ENCODE data around the gene MB.

MB gene

DNA sequence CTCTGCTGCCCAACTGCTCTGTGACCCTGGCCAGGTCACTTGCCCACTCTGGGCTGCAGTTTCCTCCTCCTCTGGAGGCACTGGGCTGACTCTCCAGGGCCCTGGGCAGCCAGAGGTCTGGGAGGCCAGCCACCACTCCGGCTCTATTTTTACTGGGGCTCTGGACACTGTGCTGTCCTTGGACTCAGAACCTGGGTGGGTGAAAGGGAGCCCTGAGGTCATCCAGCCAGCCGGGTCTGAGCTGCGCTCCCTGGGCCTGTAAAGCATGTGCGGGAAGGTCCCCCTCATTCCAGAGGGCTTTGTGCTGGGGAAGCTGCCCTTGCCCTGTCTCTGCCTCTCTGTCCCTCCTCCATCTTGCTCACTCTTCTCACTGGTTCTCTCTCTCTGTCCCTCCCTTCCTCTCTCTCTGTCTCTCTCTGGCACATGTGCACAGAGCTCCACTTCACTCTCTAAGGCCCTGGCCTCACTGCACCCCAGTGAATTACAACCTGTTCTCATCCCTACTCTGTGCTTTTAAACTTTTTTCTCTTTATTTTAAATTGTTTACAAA is 24.6 kb downstream of the MB start:
- DNase-seq = no peak

DNA sequence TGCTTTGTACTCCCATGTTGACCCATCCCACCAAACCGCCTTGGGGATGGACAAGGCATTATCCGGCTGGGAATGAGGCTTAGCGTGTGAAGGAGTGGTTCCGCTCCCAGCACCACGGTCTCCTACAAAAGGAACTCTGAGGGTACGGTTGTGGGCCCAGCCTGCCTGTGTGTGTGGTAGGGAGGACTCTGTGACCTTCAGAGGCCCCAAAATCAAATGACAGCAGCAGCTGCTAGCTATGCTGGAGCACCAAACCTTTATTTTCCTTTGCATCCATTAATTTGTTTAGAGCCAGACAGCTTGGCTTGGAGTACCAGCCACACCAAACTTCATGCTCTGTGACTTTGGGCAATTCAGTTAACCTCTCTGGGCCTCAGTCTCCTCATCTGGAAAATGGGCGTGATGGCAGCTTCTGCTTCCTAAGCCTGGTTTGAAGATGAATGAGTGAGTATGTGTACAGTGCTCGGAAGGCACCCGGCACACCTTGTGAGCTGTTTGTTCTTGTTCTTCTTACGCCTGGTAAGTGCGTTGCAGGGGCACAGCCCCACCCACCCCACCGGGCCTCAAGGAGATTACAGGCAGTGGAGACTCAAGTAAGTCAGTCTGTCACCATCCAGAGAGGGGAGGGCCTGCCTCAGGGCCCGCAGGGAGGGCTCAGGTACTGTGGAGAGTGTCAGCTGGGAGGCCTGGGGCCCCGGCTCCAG is 25.3 kb downstream of the MB start:
- no peak for DNase-seq

DNA sequence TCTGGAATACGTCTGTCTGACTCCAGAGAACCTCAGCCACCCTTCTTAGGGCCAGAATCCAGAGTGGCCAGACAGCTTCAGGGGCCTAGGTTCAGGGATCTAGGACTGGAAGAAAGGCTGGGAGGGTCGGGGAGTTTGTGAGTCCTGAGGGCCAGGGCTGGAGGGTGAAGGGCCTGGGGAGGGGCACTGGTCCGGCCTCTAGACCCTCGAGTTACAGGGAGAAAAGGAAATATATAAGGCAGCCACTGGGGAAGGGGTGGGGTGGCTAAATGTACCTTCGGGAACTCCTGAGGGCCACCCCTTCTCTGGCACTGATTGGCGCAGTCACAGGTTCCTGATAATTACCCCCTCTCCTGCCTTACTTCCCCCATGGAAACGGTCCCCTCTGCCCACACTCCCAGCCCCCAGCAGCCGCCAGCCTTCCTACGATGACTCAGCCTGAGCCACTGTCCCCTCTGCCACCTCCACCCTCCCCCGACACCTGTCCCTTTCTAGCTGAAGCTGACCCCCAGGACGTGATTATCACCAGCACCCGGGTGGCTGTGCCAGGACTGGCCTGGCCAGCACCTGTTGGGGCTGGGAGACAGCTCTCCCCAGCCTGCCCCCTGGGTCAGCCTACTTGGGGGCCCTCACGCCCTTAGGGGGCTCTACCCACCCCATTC is 26.4 kb downstream of the MB start:
- no peak for DNase-seq

DNA sequence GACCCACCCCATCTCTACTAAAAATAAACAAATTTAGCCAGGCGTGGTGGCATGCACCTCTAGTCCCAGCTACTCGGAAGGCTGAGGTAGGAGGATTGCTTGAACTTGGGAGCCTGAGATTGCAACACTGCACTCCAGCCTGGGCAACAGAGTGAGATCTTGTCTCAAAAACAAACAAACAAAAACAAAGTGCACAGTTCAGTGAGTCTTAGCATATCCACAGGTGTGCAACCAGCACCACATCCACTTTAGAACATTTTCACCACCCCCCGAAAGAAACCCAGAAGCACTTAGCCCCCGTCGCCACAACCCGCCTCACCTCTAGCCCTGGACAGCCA is 27.4 kb downstream of the MB start:
- no peak for DNase-seq

DNA sequence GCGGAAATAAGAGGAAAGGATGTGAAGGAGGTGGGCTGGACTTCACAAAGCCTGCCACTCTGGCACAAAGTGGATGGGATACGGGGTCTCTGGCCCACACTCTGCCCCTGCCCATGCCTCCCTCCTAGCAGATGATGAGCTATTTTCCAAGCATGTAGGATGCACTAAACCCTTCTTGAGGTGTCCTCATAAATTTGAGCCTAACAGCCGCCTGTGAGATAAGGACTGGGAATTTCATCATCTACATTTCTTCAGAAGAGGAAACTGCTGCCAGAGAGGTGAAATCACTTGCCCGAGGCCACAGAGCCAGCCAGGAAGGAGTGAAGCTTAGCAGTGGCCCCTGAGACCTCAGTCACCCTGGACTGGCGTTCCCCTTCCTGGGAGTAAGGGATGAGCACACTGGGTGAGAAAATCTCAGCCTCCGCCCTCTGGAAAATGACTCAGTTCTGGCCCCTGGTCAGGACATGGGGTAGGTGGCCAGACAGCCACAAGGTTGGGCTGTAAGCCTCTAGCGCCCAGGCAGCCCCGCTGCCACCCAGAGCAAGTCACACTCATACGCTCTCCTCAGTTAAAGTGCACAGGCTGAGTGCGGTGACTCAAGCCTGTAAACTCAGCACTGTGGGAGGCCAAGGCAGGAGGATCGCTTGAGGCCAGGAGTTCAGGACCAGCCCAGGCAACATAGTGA is 27.9 kb downstream of the MB start:
- DNase-seq = no peak

DNA sequence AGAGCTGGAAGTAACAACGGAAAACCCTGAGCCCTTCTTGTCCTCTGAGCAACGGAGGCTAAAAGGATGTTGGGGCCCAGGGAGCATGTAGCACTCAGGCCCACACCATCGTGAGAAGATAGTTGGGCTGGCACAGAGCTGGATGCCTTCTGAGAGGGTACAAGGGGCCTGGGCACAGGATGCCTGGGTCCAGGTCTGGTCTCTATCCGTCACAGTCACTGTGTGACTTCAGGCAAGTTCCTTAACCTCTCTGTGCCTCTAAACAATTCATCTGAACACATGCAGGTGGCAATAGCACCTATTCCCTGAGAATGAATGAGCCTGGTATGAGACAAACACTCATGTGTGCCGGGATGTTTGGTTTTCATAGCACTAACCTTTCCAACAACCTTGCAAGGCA is 29.2 kb downstream of the MB start:
- no peak for DNase-seq

DNA sequence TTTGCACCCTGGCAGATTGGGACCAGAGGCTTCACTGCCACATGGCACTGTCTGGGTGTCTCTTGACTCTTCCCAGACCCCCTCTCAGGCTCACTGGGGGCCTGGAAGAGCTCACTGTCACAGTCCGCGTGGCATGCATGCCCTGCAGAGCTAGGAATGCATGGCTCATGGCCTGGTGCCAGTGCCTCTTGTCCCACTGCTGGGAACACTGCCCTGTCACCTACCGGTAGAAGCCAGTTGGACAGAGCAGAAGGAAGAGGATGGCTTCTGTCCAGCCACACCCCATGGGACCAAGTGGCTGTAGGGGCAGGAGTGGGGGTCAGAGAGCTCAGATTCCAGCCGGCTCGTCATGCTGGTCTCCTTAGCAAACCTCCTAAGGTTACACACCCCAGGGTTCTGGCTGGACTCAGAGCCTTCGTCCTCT is 29.7 kb downstream of the MB start:
- no peak for DNase-seq

DNA sequence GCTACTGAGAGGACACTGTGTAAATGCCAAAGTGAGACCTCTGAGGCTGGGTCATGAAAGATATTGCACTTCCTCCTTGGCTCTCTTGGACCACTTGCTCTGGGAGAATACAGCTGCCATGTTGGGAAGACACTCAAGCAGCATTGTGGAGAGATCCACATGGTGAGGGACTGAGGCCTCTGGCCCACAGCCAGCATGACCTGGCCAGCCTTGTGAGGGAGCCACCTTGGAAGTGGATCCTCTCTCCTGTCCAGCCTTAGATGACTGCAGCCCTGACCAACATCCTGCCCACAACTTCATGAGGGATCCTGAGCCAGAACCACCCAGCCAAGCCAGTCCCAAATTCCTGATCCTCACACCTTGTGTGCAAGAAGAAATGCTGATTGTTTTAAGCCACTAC is 30.4 kb downstream of the MB start:
- no peak for DNase-seq

DNA sequence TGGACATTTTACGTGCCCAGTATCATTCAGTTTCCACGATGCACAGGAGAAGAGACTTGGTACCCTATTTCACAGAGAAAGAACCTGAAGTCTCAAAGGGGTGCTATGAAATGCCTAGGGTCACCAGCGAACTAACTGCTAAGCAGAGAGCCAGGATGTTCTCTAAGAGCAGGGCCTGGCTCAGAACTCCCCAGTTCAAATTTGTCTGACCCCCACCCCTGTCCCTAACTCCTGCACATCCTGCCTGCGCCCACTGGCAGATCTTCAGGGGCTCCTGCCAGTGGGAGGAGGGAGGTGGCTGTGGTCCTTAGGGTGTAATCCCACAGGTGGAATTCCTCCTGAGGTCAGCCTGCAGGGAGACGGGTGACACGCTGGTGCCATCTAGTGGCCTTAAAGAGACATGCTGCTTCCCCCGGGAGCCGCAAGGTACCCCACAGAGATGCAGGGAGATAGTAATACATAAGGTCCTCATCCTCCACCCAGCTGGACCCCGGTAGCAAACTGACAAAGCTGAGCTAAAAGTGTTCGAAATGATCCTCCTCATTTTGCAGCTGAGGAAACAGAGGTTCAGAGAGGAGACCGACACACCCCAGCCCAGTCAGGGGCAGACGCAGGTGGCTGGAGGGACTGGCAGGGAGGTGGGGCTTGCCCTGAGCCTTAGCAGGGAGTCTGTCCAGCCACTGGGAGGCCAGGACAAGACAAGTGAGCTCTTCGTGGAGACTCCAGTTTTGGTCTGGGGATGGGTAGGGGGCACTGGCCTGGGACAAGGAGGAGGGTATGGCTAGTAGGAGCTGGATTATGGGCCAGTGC is 34.1 kb downstream of the MB start:
- peak; percentile 30 for DNase-seq

DNA sequence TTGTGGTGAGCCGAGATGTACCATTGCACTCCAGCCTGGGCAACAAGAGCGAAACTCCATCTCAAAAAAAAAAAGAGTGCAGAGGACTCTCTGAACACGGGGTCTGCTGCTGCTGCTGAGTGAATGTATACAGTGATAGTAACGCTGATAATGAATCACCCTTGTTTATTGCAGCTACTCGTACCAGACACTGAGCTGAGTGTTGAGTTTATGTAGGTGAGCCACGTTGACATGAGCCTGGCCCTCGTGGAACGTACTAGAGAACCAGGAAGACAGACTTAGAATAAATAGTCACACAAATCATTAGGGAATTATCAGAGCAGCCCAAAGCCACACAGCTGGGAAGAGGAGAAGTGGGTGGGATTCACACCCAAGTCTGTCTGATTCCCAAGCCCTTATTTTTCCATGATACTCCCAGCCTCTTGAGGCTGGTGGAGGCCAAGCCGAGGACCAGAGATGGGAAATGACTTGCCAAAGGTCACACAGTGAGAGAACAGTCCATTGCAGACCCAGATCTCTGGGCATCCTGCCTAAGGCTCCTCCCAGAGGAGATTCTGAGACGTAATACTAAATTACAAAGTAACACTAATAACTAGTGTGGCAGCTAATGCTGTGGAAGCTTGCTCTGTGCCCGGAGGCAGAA is 34.8 kb downstream of the MB start:
- no peak for DNase-seq

DNA sequence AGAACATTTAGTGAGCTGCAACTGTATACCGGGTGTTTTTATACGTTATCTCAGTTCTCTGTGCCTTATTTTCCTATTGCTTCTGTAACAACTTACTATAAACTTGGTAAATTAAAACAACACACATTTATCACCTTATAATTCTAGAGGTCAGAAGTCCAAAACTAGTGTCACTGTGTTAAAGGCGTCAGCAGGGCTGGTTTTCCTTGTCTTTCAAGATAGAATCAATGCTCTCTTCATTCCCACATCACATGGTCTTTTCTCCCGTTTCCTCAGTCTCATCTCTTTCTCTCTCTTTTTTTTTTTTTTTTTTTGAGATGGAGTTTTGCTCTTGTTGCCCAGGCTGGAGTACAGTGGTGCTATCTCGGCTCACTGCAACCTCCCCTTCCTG is 36.1 kb downstream of the MB start:
- no peak for DNase-seq

DNA sequence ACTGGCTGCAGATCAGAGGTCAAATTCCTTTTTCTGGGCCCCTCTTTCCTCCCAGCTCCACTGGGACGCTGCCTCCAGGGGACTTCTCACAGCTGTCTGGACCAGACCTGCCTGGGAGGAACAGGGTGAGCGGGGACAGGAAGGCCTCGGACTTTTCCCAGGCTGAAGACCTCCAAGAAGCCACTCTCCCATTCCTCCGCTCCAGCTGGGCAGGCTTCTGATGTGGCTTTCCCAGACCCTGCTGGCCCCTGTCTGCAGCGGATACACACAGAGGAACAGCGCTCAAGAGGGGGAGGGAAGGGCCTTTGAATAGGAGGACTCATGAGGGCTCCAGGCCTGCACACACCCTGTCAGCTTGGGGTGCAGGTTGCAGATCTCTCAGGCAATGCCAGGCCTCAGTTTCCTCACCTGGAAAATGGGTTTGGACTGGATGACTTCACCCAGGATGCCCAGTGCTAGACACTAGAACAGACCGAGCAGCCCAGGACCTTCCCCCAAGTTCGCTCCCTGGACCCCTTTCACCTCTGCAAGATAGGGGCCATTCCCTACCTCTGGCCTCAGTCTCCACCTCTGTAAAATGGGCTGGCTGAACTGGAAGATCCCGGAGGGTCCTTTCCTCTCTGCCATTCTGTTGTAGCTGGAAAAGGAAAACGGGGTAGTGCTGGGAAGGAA is 36.6 kb downstream of the MB start:
- no peak for DNase-seq

DNA sequence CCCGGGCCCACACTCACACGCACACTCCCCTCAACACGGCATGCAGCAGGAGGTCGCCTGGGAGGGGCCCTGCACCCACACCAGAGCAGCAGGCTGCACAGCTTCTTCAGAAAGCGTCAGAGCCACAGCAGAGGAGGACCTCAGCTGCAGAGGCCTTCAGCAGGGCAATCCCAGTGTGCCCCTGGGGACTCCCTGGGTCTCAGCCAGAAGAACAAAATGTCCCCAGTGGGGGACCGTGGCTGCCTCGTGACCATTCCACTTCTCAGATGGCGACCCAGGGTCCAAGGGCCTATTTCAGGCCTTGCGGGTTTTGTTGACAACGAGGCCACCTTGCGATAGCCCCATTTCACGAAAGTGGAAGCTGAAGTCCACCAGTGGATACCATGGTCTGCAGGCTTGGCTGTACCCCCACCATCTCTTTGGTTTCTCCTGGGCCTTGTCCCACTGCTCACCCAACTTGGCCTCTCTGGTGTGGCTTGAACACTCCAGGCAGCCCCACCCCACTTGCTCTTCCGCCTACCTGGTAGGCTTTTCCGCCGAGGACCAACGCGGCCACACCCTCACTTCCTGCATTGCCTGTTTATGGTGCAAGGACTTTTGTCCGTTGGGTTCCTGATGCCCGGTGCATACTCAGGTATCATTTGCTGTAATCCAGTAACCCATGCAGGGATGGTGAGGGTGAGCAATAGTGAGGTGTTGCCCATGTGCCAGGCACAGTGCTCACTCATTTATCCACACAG is 38.1 kb downstream of the MB start:
- no peak for DNase-seq

DNA sequence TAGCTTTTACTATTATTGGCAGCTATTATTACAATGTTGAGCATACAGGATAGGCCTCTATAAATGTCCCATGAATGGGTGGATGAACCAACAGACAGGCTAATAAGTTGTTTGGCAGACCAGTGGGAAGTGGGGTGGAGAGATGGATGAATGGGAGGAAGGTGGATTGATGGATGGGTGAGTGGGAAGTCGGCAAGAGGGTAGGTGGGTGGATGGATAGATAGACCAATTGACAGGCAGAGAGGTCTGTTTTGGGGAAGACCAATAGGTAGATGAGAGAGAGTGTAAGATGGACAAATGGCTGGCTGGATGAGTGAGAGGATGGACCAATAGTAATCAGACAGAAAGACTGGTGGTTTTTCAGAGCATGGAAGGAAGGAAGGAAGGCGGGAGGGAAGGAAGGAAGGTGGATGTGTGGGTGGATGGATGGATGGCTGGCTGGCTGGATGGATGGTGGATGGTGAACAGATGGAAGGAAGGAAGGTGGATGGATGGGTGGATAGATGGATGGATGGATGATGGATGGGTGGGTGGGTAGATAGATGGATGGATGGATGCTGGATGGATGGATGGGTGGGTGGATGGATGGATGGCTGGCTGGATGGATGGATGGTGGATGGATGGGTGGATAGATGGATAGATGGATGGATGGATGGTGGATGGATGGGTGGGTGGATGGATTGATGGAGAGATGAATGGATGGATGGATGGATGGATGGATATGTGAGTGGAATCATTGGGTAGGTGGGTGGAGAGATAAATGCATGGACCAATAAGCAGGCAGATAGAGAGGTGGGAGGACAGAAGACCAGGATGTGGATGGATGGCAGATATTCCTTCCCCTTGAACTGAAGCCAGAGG is 39.1 kb downstream of the MB start:
- DNase-seq = no peak

DNA sequence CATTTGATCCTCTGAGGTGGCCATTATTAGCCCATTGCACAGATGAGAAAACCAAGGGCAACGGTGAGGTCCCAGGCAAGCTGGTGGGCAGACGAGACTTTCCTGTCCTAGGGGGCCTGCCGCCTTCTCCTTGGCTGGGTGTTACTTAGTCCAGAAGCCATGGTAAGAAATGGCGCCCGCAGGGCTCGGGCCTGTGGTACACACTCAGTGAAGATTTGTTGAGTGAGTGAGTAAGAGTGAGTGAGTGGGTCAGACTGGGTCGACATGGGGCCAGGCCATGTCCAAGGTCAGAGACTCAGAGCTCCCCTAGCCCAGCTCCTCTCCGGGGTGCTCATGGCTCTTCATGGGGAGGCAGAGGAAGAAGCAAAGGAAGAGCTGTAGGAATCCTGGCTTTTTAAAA is 40.5 kb downstream of the MB start:
- no peak for DNase-seq

DNA sequence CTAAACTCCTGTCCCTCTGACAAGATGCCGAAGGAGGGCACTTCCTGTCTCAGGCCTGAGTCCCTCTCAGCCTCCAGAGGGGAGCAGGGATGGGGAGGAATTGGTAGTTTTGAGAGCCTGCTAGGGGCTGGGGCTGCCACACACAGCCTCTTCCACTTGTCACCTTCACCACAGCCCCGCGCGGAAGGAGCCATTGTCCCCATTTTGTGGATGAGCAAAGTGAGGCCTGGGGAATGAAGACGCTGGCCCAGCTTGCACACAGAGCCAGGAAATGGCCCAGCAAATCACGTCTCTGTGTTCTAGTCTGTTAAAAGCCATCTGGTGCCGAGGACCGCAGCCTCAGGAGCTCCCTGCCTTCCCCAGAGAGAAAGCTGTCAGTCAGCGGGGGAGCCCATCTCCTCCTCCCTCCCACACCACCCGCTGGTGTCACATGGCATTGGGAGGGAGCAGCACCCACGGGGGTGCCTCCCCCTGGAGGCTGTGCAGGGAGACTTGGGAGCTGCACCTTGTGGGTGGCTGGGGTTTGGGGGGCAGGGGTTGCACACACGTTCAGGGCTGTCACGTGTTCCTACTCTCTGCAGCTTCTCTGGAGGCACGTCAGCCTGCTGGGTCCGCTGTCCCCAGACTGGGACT is 41.9 kb downstream of the MB start:
- no peak for DNase-seq

DNA sequence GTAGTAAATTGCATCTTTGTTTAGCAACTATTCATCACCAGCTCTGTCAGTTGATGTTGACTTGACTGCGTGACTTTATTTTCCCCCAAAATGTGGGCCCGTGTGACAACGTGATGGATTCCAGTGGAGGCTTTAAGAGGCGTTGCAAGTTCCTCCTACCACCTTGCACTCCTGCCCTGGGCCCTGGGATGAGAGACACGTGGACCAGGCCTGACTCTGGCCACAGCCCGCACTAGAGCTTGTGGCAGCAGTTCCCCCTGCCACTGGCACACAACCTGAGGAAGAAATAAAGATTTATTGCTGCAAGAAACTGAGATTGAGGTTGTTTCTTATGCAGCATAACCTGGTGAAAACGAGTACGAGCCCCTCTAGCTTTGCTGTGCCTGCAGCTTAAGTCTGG is 44.6 kb downstream of the MB start:
- DNase-seq = no peak

DNA sequence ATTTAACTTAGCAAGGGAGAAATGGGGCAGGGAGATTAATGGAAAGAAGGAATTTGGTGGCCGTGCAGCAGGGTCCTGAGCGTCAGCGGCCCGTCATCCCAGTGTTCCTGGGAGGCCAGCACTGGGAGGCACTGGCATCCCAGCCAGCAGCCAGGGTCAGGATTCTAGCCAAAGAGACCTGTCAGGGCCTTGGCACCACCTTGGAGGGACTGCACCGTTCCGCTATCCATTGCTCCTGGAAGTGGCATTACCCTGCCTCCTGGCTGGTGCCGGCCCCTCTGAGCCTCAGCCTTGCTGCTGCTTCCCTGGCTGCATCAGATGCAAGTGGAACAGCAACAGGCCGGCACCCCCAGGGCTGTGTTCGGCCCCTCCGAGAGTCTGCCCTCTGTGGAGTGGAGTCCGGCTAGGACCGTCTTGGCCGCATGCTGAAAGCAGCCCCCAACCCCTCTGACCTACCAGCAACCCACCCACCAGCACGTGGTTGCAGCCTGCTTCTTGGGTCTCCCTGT is 46.4 kb downstream of the MB start:
- DNase-seq = no peak

DNA sequence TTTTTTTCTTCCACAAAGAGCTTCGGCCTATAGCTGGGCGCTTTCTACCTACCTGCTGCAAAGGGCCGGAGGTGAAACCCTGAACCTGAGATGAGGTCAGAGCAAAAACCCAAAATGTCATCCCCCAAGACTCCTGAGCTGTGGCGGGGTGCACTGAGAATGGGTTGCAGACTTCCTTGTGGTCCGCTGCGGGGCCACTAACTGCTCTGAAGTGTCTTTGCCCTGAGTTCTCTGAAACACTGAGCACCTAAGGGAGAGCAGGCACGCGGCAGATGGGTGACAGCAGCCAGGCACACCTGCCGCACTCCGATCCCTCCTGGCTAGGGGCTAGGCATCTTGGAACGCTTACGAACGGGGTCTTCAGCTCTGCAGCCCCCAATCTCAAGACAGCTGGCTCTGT is 47.2 kb downstream of the MB start:
- no peak for DNase-seq
